ENCODE results near the gene OSBPL1A. TPM values are rescaled to one million over a fixed set of nuclear protein-coding genes. Genes with fewer than 3 reads are reported as not detected.

The OSBPL1A gene
- total and polyA plus RNA-seq, 4 donors = 12.6 to 38.8 (median 26.0) TPM

DNA sequence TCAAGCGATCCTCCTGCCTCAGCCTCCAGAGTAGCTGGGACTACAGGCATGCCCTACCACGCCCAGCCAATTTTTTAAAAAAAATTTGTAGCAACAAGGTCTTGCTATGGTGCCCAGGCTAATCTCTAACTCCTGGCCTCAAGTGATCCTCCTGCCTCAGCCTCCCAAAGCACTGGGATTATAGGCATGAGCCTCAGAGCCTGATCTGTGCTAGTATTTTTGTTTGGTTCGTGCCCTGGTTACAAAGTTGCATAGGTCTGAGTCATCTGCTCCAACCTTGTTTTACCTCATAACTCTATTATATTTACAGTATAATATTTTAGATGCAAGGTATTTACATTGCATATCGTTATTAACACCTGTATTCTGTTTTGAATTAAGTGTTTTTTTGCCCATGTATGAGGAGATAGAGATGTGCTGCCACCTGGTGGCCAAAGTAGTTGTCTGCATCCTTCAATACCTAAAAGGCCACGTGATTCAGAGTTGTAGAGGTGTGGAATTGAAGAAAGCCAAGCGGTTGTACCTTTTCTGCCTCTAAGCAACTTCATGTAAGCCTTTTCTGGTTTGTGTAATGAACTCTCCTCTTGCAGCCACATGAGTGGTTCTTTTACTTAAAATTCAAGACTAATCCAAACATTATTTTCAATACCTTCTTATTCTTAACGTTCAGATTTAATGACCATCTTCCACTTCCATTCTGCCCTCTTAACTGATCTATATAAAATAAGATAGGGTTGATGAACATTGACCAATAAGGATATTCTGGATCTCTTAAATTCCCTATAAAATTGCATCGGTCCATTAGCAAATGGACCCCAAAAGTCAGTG lies 278.7 kb downstream of the OSBPL1A start:
- no peak for ATAC-seq (ENCODE audit: insufficient read depth, low FRiP score)
- Histone ChIP-seq H3K9ac (ENCODE audit: insufficient read depth in 1 of 2, low read length in 2 of 2) (no peak overlapping the region), H3K4me3 (no peak overlapping the region), H3K27me3 (ENCODE audit: control insufficient read depth in 3 of 3, insufficient read depth in 3 of 3, low read length in 2 of 3) (no peaks in the 10 kb centered on the region), H3K4me1 (ENCODE audit: control insufficient read depth in 5 of 5, insufficient read depth in 5 of 5, low read length in 5 of 5) (no peaks in the 10 kb centered on the region), H3K27ac (ENCODE audit: low read depth in 1 of 2, low read length in 1 of 2) (no peak overlapping the region), H3K36me3 (ENCODE audit: control insufficient read depth in 4 of 4, insufficient read depth in 4 of 4, low read length in 4 of 4) (peaks cover 0 to 6% (median 2%) of the 10 kb centered on the region in 4 donors), H3K9me3 (ENCODE audit: control insufficient read depth in 4 of 4, insufficient read depth in 3 of 4, low read length in 3 of 4) (no peaks in the 10 kb centered on the region)
- 49 to 61% methylated on average over 8 of the region's 8 CpGs for WGBS, 2 donors
- TF ChIP-seq, protein P1, sequence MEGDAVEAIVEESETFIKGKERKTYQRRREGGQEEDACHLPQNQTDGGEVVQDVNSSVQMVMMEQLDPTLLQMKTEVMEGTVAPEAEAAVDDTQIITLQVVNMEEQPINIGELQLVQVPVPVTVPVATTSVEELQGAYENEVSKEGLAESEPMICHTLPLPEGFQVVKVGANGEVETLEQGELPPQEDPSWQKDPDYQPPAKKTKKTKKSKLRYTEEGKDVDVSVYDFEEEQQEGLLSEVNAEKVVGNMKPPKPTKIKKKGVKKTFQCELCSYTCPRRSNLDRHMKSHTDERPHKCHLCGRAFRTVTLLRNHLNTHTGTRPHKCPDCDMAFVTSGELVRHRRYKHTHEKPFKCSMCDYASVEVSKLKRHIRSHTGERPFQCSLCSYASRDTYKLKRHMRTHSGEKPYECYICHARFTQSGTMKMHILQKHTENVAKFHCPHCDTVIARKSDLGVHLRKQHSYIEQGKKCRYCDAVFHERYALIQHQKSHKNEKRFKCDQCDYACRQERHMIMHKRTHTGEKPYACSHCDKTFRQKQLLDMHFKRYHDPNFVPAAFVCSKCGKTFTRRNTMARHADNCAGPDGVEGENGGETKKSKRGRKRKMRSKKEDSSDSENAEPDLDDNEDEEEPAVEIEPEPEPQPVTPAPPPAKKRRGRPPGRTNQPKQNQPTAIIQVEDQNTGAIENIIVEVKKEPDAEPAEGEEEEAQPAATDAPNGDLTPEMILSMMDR (IDR thresholded peaks at IDR 0.05; ENCODE audit: control extremely low read depth, extremely low read depth) = peak; percentile 78
- peak; percentile 69 to 83 (median 79) for DNase-seq

DNA sequence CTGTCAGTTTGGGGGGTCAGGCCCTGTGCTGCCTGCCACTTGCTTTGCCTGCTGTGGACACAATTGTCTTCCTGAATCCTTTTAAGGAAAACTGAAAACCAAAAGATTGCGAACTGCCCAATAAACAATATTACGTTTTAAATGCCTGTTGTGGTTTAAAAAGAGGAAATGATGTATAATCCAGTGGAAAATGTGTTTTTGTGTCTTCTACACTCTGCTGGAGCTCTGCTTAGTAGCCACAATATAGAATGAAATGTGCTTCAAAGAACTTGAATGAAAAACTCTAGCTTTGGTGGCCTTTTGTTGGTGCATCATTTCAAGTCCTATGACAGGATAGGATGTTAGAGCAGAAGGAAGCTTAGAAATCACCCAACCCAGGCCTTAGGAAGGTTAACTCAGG lies 282.0 kb downstream of the OSBPL1A start:
- H3K4me3 ChIP-seq = no peak overlapping the region
- H3K27me3 ChIP-seq (ENCODE audit: control insufficient read depth in 3 of 3, insufficient read depth in 3 of 3, low read length in 2 of 3) = no peaks in the 10 kb centered on the region
- TF ChIP-seq, protein P1 (IDR thresholded peaks at IDR 0.05; ENCODE audit: control extremely low read depth, extremely low read depth) = no peak
- H3K27ac ChIP-seq (ENCODE audit: low read depth in 1 of 2, low read length in 1 of 2) = no peak overlapping the region
- ATAC-seq (ENCODE audit: insufficient read depth, low FRiP score) = no peak
- 20 to 59% methylated on average over 2 of the region's 2 CpGs for WGBS, 2 donors
- no peaks in the 10 kb centered on the region for H3K4me1 ChIP-seq (ENCODE audit: control insufficient read depth in 5 of 5, insufficient read depth in 5 of 5, low read length in 5 of 5)
- peaks cover 0 to 4% (median 3%) of the 10 kb centered on the region in 4 donors for H3K36me3 ChIP-seq (ENCODE audit: control insufficient read depth in 4 of 4, insufficient read depth in 4 of 4, low read length in 4 of 4)
- H3K9me3 ChIP-seq (ENCODE audit: control insufficient read depth in 4 of 4, insufficient read depth in 3 of 4, low read length in 3 of 4) = no peaks in the 10 kb centered on the region
- no peak for DNase-seq
- no peak overlapping the region for H3K9ac ChIP-seq (ENCODE audit: insufficient read depth in 1 of 2, low read length in 2 of 2)

DNA sequence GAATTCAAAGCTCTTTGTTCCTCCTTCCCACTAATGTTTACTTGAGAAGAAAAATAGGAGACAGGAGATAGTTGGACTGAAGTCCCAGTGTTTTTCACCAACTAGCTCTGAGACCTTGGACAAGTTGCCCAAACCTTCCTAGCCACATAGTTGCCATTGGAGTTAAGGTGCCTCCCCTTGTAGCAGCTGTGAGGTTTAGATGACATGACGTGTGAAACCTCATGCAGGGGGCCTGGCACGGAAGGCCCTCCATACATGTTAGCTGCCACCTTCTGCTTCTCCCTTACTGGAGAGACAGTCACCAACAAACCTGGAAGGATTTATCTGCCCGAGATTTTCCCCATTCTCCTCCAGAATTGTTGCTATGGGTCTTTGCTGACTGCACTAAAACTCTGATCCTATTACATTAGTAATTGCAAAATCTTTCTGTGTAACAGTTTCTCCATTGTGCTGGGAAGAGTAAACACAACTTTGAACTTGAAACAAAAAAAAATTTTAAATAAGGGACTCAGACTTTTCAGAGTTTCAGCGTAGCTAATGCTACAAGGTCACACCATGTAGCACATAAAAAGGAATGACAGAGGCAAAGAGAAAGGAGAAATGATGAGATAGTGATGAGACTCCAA lies 282.6 kb downstream of the OSBPL1A start:
- ATAC-seq (ENCODE audit: insufficient read depth, low FRiP score) = no peak
- H3K27ac ChIP-seq (ENCODE audit: low read depth in 1 of 2, low read length in 1 of 2) = no peak overlapping the region
- H3K9ac ChIP-seq (ENCODE audit: insufficient read depth in 1 of 2, low read length in 2 of 2) = no peak overlapping the region
- no peaks in the 10 kb centered on the region for H3K27me3 ChIP-seq (ENCODE audit: control insufficient read depth in 3 of 3, insufficient read depth in 3 of 3, low read length in 2 of 3)
- no peaks in the 10 kb centered on the region for H3K4me1 ChIP-seq (ENCODE audit: control insufficient read depth in 5 of 5, insufficient read depth in 5 of 5, low read length in 5 of 5)
- 72 to 76% methylated on average over 4 of the region's 4 CpGs for WGBS, 2 donors
- H3K4me3 ChIP-seq = no peak overlapping the region
- no peak for DNase-seq
- TF ChIP-seq, protein P1 (IDR thresholded peaks at IDR 0.05; ENCODE audit: control extremely low read depth, extremely low read depth) = no peak
- H3K36me3 ChIP-seq (ENCODE audit: control insufficient read depth in 4 of 4, insufficient read depth in 4 of 4, low read length in 4 of 4) = peaks cover 0 to 3% (median 1%) of the 10 kb centered on the region in 4 donors
- no peaks in the 10 kb centered on the region for H3K9me3 ChIP-seq (ENCODE audit: control insufficient read depth in 4 of 4, insufficient read depth in 3 of 4, low read length in 3 of 4)

Data from lung (tissue), 12 donors.